ENCODE results near the gene RINL. TPM values are rescaled to one million over a fixed set of nuclear protein-coding genes. Genes with fewer than 3 reads are reported as not detected.

Gene RINL
- polyA plus RNA-seq, 1 of the 3 experiments (the other 2 are of a cell fraction), result 3.8 TPM

GRCh38 chr19:38841180-38841766, 36.8 kb downstream of the RINL start:
- no peak overlapping the region for H3K9ac ChIP-seq
- no peak overlapping the region; a peak in 1 of 4 replicates for H3K4me3 ChIP-seq (ENCODE audit: low read depth in 2 of 2, low read length in 1 of 2)
- ChIA-PET POLR2A (interaction anchor here (1.6 kb wide), 1 partner anchor 9 kb away, joined by 6 read pairs; the partner anchor contains the start of gene ECH1), CTCF (interaction anchor here (0.5 kb wide), 1 partner anchor 34 kb away, joined by 3 read pairs; no protein-coding TSS in a partner anchor)
- 97% methylated on average over 12 of the region's 12 CpGs for WGBS (ENCODE audit: low lambda C conversion rate)
- H3K27ac ChIP-seq (ENCODE audit: low read depth in 2 of 2, low read length in 1 of 2), result peak overlapping the region in 1 of 2 experiments; percentile 33; a peak in 1 of 4 replicates
- peaks cover 74% of the 10 kb centered on the region for H3K79me2 ChIP-seq (ENCODE audit: insufficient read depth)
- H3F3A ChIP-seq (replicated peaks; ENCODE audit: insufficient read depth), result peaks cover 66% of the 10 kb centered on the region
- H3K4me1 ChIP-seq (ENCODE audit: control insufficient read depth in 1 of 2, insufficient read depth in 2 of 2, low read depth in 1 of 2, low read length in 1 of 2), result peaks cover 30 to 41% of the 10 kb centered on the region in 2 experiments; a peak in 3 of 4 replicates
- no peak for DNase-seq
- peaks cover 79% of the 10 kb centered on the region for H4K20me1 ChIP-seq (ENCODE audit: insufficient read depth)
- H3K27me3 ChIP-seq (ENCODE audit: insufficient read depth), result no peaks in the 10 kb centered on the region
- no peak for TF ChIP-seq RCOR1 (IDR thresholded peaks at IDR 0.05; ENCODE audit: low read length)
- no peak for TF ChIP-seq ELF1 (IDR thresholded peaks at IDR 0.05)
- TF ChIP-seq TEAD4 (IDR thresholded peaks at IDR 0.05; ENCODE audit: borderline replicate concordance, insufficient read depth), result no peak
- TF ChIP-seq RXRA (IDR thresholded peaks at IDR 0.05; ENCODE audit: borderline replicate concordance, low read depth), result no peak
- TF ChIP-seq NFIC (IDR thresholded peaks at IDR 0.05; ENCODE audit: borderline replicate concordance), result no peak
- TF ChIP-seq EP300 (IDR thresholded peaks at IDR 0.05; ENCODE audit: borderline replicate concordance in 1 of 2, low read depth in 1 of 2, low read length in 1 of 2), result no peak
- TF ChIP-seq GATA2 (CRISPR knock-in tag; IDR thresholded peaks at IDR 0.05), result no peak
- TF ChIP-seq USF1 (IDR thresholded peaks at IDR 0.05; ENCODE audit: borderline replicate concordance, low read depth), result no peak
- TF ChIP-seq FOSL2 (IDR thresholded peaks at IDR 0.05; ENCODE audit: borderline replicate concordance, low read depth), result no peak
- TF ChIP-seq USF2 (IDR thresholded peaks at IDR 0.05; ENCODE audit: borderline replicate concordance, low read depth, low read length), result no peak
- TF ChIP-seq TAF1 (IDR thresholded peaks at IDR 0.05; ENCODE audit: borderline replicate concordance, low read depth, low read length), result no peak
- TF ChIP-seq SIN3A (IDR thresholded peaks at IDR 0.05; ENCODE audit: borderline replicate concordance, low read depth, low read length), result no peak
- no peak for TF ChIP-seq EZH2phosphoT487 (IDR thresholded peaks at IDR 0.05; ENCODE audit: borderline replicate concordance, low read depth)
- no peak for TF ChIP-seq POLR2AphosphoS5 (IDR thresholded peaks at IDR 0.05; ENCODE audit: low read depth, low read length)
- peaks cover 77 to 92% of the 10 kb centered on the region in 2 experiments for H3K36me3 ChIP-seq (replicated peaks in 1 of 2; ENCODE audit: control insufficient read depth in 1 of 2, insufficient read depth in 2 of 2, low read length in 1 of 2)
- no peaks in the 10 kb centered on the region for H3K9me3 ChIP-seq
- H2AFZ ChIP-seq (ENCODE audit: low read depth), result no peak overlapping the region
- no peak overlapping the region for H3K4me2 ChIP-seq
- H3K9me2 ChIP-seq, result no peaks in the 10 kb centered on the region

GRCh38 chr19:38840583-38840968, 37.5 kb downstream of the RINL start:
- Histone ChIP-seq H3K9ac (no peak overlapping the region), H4K20me1 (ENCODE audit: insufficient read depth) (peaks cover 76% of the 10 kb centered on the region), H3K9me3 (no peaks in the 10 kb centered on the region), H3K79me2 (ENCODE audit: insufficient read depth) (peaks cover 67% of the 10 kb centered on the region), H3K27ac (ENCODE audit: low read depth in 2 of 2, low read length in 1 of 2) (peak overlapping the region; percentile 5 to 33; a peak in 1 of 4 replicates), H3K4me2 (no peak overlapping the region), H3K9me2 (no peaks in the 10 kb centered on the region), H3K27me3 (ENCODE audit: insufficient read depth) (no peaks in the 10 kb centered on the region), H3F3A (replicated peaks; ENCODE audit: insufficient read depth) (peaks cover 73% of the 10 kb centered on the region), H3K36me3 (replicated peaks in 1 of 2; ENCODE audit: control insufficient read depth in 1 of 2, insufficient read depth in 2 of 2, low read length in 1 of 2) (peaks cover 74 to 85% of the 10 kb centered on the region in 2 experiments), H3K4me1 (ENCODE audit: control insufficient read depth in 1 of 2, insufficient read depth in 2 of 2, low read depth in 1 of 2, low read length in 1 of 2) (peaks cover 30 to 48% of the 10 kb centered on the region in 2 experiments; a peak in 3 of 4 replicates), H2AFZ (ENCODE audit: low read depth) (no peak overlapping the region), H3K4me3 (ENCODE audit: low read depth in 2 of 2, low read length in 1 of 2) (no peak overlapping the region)
- ChIA-PET POLR2A (interaction anchor here (1.6 kb wide), 1 partner anchor 9 kb away, joined by 6 read pairs; the partner anchor contains the start of gene ECH1), CTCF (interaction anchor here (0.5 to 1.0 kb wide), 2 partner anchors 35 to 90 kb away, joined by 3 read pairs; partner anchors contain the start of genes MRPS12 and SARS2)
- no peak for DNase-seq
- 71% methylated on average over 1 of the region's 5 CpGs for WGBS (ENCODE audit: low lambda C conversion rate)
- TF ChIP-seq REST (IDR thresholded peaks at IDR 0.05; ENCODE audit: low read depth, low read length), result no peak
- TF ChIP-seq JUND (IDR thresholded peaks at IDR 0.05), result no peak
- TF ChIP-seq TAF1 (IDR thresholded peaks at IDR 0.05; ENCODE audit: borderline replicate concordance, low read depth, low read length), result no peak
- TF ChIP-seq ZBTB33 (IDR thresholded peaks at IDR 0.05; ENCODE audit: borderline replicate concordance, low read depth), result no peak
- TF ChIP-seq SIN3A (IDR thresholded peaks at IDR 0.05; ENCODE audit: borderline replicate concordance, low read depth, low read length), result no peak
- no peak for TF ChIP-seq FOXM1 (IDR thresholded peaks at IDR 0.05; ENCODE audit: low read depth)
- TF ChIP-seq POLR2AphosphoS5 (IDR thresholded peaks at IDR 0.05; ENCODE audit: low read depth, low read length), result no peak
